Measurements from ENCODE around the gene EFTUD2.

Gene EFTUD2

DNA sequence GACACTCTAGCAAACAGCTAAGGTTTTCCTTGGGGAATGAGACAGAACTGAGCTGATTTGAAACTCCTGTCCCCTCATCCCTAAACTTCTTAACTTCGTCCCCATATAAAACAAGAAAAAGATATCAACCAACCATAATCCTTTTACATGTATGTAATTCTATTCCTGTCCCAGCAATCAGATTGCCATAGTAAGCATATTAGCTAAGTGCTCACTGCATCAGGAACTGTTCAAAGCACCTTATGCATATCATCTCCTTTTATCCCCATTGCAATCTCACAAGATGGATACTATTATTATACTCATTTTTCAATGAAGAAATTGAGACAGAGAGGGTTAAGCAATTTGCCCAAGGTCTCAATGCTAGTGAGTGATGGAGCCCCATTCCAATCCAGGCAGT is 41.5 kb upstream of the EFTUD2 start:
- in situ Hi-C loops (cut with HindIII; ENCODE audit: low sequenced_read_pairs), result no loop called here
- TF ChIP-seq, protein P1, sequence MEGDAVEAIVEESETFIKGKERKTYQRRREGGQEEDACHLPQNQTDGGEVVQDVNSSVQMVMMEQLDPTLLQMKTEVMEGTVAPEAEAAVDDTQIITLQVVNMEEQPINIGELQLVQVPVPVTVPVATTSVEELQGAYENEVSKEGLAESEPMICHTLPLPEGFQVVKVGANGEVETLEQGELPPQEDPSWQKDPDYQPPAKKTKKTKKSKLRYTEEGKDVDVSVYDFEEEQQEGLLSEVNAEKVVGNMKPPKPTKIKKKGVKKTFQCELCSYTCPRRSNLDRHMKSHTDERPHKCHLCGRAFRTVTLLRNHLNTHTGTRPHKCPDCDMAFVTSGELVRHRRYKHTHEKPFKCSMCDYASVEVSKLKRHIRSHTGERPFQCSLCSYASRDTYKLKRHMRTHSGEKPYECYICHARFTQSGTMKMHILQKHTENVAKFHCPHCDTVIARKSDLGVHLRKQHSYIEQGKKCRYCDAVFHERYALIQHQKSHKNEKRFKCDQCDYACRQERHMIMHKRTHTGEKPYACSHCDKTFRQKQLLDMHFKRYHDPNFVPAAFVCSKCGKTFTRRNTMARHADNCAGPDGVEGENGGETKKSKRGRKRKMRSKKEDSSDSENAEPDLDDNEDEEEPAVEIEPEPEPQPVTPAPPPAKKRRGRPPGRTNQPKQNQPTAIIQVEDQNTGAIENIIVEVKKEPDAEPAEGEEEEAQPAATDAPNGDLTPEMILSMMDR (IDR thresholded peaks at IDR 0.05; ENCODE audit: low read depth, low read length), result no peak
- no peak for DNase-seq (ENCODE audit: low read depth, low spot score)
- no peak overlapping the region for H3K4me3 ChIP-seq (ENCODE audit: low read depth, low read length)

DNA sequence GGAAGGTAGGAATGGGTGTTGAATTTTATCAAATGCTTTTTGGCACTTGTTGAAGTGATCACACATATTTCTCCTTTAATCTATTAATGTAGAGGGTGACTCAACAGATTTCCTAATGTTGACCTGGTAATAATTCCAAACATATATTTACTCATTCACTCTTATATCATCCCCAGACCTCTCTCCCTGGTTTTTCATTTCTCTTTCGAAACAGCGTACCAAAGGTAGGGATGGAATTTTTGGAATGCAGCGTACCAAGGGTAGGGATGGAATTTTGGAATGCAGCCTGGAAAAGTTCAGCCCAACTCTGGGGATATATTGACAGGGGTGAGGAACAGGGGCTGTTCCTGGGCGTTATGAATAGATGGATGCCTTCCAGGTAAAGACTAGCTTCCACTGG is 41.1 kb upstream of the EFTUD2 start:
- in situ Hi-C loops (cut with HindIII; ENCODE audit: low sequenced_read_pairs), result no loop called here
- H3K4me3 ChIP-seq (ENCODE audit: low read depth, low read length), result no peak overlapping the region
- DNase-seq (ENCODE audit: low read depth, low spot score), result no peak
- TF ChIP-seq, protein P1 (IDR thresholded peaks at IDR 0.05; ENCODE audit: low read depth, low read length), result no peak

DNA sequence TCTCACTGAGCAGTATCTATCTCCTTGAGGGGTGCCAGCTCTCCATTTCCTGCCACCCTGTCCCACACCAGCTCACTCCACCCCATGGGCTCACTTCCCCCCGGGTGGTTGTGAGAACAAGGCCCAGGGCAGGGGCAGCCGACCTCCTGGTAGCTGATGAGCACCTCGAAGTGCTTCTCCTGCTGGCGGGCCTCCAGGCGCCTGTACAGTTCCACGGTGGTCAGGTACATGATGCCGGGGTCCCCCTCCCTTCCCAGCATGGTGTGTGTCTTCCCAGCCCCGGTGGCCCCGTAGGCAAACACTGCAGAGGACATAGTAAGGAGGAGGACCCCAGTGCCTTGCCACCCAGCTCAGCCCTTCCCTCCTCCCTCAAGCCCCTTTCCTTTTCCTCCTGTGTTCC is 35.9 kb upstream of the EFTUD2 start:
- in situ Hi-C loops (cut with HindIII; ENCODE audit: low sequenced_read_pairs), result no loop called here
- H3K4me3 ChIP-seq (ENCODE audit: low read depth, low read length), result no peak overlapping the region
- TF ChIP-seq, protein P1 (IDR thresholded peaks at IDR 0.05; ENCODE audit: low read depth, low read length), result no peak
- no peak for DNase-seq (ENCODE audit: low read depth, low spot score)

DNA sequence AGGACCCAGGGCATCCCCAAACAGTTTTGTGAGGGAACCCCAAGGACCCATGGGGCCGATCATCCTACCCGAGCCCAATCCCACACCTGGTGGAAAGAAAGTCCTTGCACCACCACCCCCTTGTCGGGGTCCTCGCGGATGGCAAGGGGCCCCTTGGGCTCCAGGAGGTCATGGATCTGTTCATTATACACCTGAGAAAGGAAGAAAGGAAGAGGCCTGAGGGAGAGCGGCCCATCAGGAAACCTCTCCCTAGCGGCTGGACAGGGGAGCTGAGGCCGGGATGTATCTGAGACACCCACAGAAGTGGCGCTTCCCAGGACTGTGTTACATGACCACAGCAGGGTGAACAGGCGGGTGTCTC is 35.5 kb upstream of the EFTUD2 start:
- H3K4me3 ChIP-seq (ENCODE audit: low read depth, low read length), result no peak overlapping the region
- TF ChIP-seq, protein P1 (IDR thresholded peaks at IDR 0.05; ENCODE audit: low read depth, low read length), result no peak
- in situ Hi-C loops (cut with HindIII; ENCODE audit: low sequenced_read_pairs), result no loop called here
- DNase-seq (ENCODE audit: low read depth, low spot score), result no peak

DNA sequence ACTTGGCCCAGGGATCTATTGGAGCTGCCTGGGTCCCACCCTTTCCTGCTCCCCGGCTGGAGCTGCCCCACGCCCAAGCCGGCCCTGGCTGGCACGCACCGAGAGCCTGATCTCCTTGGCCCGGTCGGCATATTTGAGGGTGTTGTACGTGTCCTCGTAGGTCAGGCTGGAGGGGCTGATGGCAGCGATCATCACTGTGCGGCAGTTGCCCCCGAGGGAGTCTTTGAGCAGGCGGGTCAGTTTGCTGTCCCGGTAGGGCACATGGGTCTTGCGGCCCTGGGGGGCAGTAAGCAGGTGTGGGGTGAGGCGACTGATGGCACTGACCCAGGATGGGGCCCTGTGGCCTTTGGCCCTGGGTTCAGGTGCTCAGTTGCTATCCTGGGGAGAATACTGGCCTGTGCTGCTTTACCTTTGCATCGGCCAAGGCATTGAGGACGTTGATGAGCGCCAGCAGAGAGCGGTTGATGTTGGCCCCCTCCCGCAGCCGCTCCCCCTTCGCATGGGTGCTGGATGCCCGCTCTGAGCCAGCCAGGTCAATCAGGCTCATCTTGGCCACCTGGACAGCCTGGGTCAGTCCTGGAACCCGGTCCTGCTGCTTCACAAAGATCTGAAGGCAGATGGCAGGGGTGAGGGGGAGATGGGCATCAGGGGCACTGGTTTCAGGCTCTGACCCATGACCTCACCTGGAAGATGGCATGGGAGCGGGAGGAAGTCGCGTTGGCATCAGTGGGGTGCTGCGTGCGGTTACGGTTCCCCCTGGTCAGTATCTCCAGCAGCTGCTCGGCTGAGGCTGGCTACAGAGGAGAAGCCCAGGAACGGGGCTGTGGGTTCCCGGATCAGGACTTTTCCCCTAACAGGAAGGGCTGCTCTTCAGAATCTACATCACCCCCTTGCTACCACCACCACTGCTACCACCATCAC is 34.8 kb upstream of the EFTUD2 start:
- TF ChIP-seq, protein P1 (IDR thresholded peaks at IDR 0.05; ENCODE audit: low read depth, low read length), result no peak
- in situ Hi-C loops (cut with HindIII; ENCODE audit: low sequenced_read_pairs), result no loop called here
- no peak for DNase-seq (ENCODE audit: low read depth, low spot score)
- H3K4me3 ChIP-seq (ENCODE audit: low read depth, low read length), result no peak overlapping the region

DNA sequence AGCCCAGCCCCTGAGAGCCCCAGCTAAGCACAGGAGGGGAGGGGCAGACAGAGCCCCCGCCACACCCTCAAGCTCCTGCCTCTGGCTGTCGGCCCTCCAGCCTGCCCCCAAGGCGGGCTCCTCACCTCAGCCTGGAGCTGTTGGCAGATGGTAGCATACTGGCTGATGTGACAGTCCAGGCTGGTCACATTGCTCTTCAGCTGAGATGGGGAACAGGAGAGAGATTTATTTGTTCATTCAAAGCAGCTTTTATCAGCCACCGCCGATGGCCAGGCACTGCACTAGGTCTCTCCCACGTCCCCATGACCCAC is 33.5 kb upstream of the EFTUD2 start:
- TF ChIP-seq, protein P1 (IDR thresholded peaks at IDR 0.05; ENCODE audit: low read depth, low read length), result no peak
- H3K4me3 ChIP-seq (ENCODE audit: low read depth, low read length), result no peak overlapping the region
- DNase-seq (ENCODE audit: low read depth, low spot score), result no peak
- in situ Hi-C loops (cut with HindIII; ENCODE audit: low sequenced_read_pairs), result no loop called here
